ENCODE measurements around the gene WNT6.

The WNT6 gene

GRCh38 chr2:218849721-218850120, 9.9 kb upstream of the WNT6 start:
- Histone ChIP-seq H2AFZ (ENCODE audit: low read length) (no peak overlapping the region), H3K27ac (ENCODE audit: low read length) (no peak overlapping the region), H3F3A (ENCODE audit: insufficient read depth, low read length) (no peaks in the 10 kb centered on the region), H3K9me2 (replicated peaks; ENCODE audit: insufficient read depth, low read length) (no peaks in the 10 kb centered on the region), H4K20me1 (ENCODE audit: insufficient read depth, low read length) (no peaks in the 10 kb centered on the region), H3K36me3 (replicated peaks; ENCODE audit: insufficient read depth, low read length) (no peaks in the 10 kb centered on the region), H3K27me3 (replicated peaks; ENCODE audit: insufficient read depth, low read length) (peaks cover 18% of the 10 kb centered on the region), H3K4me2 (ENCODE audit: low read depth, low read length) (no peak overlapping the region), H3K9me3 (replicated peaks; ENCODE audit: insufficient read depth, low read length) (no peaks in the 10 kb centered on the region), H3K4me1 (ENCODE audit: low read length) (no peaks in the 10 kb centered on the region), H3K9ac (ENCODE audit: low read length) (no peak overlapping the region), H3K79me2 (ENCODE audit: low read length) (no peaks in the 10 kb centered on the region), H3K4me3 (ENCODE audit: low read length) (no peak overlapping the region)
- TF ChIP-seq CTCF (IDR thresholded peaks at IDR 0.05; ENCODE audit: low read length) (no peak), EZH2phosphoT487 (IDR thresholded peaks at IDR 0.05; ENCODE audit: low read length) (no peak), EZH2 (optimal IDR thresholded peaks at IDR 0.05; ENCODE audit: low read depth, low read length) (no peak)
- DNase-seq: no peak

- Histone ChIP-seq H3K9ac (ENCODE audit: low read length) (no peak overlapping the region), H3K9me2 (replicated peaks; ENCODE audit: insufficient read depth, low read length) (no peaks in the 10 kb centered on the region), H3K27me3 (replicated peaks; ENCODE audit: insufficient read depth, low read length) (peaks cover 28% of the 10 kb centered on the region), H3K4me3 (ENCODE audit: low read length) (no peak overlapping the region), H3K9me3 (replicated peaks; ENCODE audit: insufficient read depth, low read length) (no peaks in the 10 kb centered on the region), H2AFZ (ENCODE audit: low read length) (no peak overlapping the region), H3K4me2 (ENCODE audit: low read depth, low read length) (no peak overlapping the region), H3K27ac (ENCODE audit: low read length) (no peak overlapping the region), H3K4me1 (ENCODE audit: low read length) (no peaks in the 10 kb centered on the region), H3K79me2 (ENCODE audit: low read length) (no peaks in the 10 kb centered on the region), H4K20me1 (ENCODE audit: insufficient read depth, low read length) (no peaks in the 10 kb centered on the region), H3K36me3 (replicated peaks; ENCODE audit: insufficient read depth, low read length) (no peaks in the 10 kb centered on the region), H3F3A (ENCODE audit: insufficient read depth, low read length) (no peaks in the 10 kb centered on the region)
- no peak for TF ChIP-seq EZH2 (optimal IDR thresholded peaks at IDR 0.05; ENCODE audit: low read depth, low read length)
- no peak for TF ChIP-seq CTCF (IDR thresholded peaks at IDR 0.05; ENCODE audit: low read length)
- DNase-seq: no peak
These were observed 8.8 kb upstream of the WNT6 start for GRCh38 chr2:218850796-218851195.

GRCh38 chr2:218851286-218851685, 8.3 kb upstream of the WNT6 start:
- H2AFZ ChIP-seq (ENCODE audit: low read length): no peak overlapping the region
- H4K20me1 ChIP-seq (ENCODE audit: insufficient read depth, low read length): no peaks in the 10 kb centered on the region
- no peak for DNase-seq
- TF ChIP-seq EZH2 (optimal IDR thresholded peaks at IDR 0.05; ENCODE audit: low read depth, low read length) (no peak), EZH2phosphoT487 (IDR thresholded peaks at IDR 0.05; ENCODE audit: low read length) (no peak), CTCF (IDR thresholded peaks at IDR 0.05; ENCODE audit: low read length) (no peak)
- H3K9me3 ChIP-seq (replicated peaks; ENCODE audit: insufficient read depth, low read length): no peaks in the 10 kb centered on the region
- H3K36me3 ChIP-seq (replicated peaks; ENCODE audit: insufficient read depth, low read length): no peaks in the 10 kb centered on the region
- H3K79me2 ChIP-seq (ENCODE audit: low read length): no peaks in the 10 kb centered on the region
- H3K4me2 ChIP-seq (ENCODE audit: low read depth, low read length): no peak overlapping the region
- H3K9me2 ChIP-seq (replicated peaks; ENCODE audit: insufficient read depth, low read length): no peaks in the 10 kb centered on the region
- no peak overlapping the region for H3K4me3 ChIP-seq (ENCODE audit: low read length)
- no peaks in the 10 kb centered on the region for H3K4me1 ChIP-seq (ENCODE audit: low read length)
- H3K27me3 ChIP-seq (replicated peaks; ENCODE audit: insufficient read depth, low read length): peaks cover 33% of the 10 kb centered on the region
- no peak overlapping the region for H3K9ac ChIP-seq (ENCODE audit: low read length)
- no peak overlapping the region for H3K27ac ChIP-seq (ENCODE audit: low read length)
- H3F3A ChIP-seq (ENCODE audit: insufficient read depth, low read length): no peaks in the 10 kb centered on the region
